T47D (cell line): ENCODE data around the gene PSMD6.

Source experiments
- DNase-seq, 2 experiments: peaks; one replicate each; pipeline versions ENCODE4 v3.0.0 to v3.0.0-alpha.2; 2011 to 2012; ENCODE audit warnings: low read depth in 1 of 2, low spot score in 1 of 2
- JUND ChIP-seq: IDR thresholded peaks from 2 replicates; pipeline ENCODE4 v1.6.1; 2012; ENCODE audit warnings: low read depth
- in situ Hi-C: cut with HindIII; loops from 2 replicates; pipeline ENCODE4 v1.10.0; 2016; ENCODE audit warnings: low sequenced_read_pairs, low pct_unique_long_range_greater_than_20kb

The PSMD6 gene

DNA sequence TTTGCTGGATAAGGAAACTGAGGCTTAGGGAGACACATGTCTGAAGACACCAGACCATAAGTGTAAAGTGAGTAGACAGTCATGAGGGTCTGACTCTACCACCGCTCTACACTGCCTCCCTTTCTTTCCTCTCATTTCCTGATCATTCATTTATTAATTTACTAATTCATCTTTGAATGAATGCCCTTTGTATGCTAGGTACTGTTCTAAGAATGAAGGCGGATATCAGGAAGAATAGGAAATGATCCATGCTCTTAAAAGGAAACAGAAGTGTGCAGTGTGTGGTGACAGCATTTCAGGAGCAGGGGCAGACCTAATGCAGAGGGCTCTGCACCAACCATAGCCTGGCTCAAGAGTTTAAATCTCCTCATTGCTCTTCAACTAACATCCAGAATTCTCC lies 31.8 kb upstream of the PSMD6 start:
- DNase-seq, result no peak
- no peak for TF ChIP-seq JUND
- in situ Hi-C loops, result no loop called here

DNA sequence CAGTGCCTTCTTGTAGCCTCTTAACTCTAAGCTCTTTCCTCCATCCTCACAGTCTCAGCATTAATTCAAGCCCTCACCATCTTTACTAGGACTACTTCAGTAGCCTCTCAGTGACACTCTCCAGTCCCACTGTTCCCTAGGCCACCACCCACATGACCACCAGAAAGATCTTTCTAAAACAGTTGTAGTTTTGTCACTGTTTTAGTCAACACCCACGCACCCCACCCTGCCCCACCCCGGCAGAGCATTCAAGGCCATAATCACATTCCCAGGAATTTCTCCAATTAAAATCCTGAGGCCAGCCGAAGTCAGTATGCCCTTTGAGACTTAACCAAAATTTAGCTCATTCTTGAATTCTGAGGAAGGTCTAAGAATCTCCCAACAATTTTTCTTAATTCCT lies 31.2 kb upstream of the PSMD6 start:
- in situ Hi-C loops, result no loop called here
- TF ChIP-seq JUND, result no peak
- no peak for DNase-seq

DNA sequence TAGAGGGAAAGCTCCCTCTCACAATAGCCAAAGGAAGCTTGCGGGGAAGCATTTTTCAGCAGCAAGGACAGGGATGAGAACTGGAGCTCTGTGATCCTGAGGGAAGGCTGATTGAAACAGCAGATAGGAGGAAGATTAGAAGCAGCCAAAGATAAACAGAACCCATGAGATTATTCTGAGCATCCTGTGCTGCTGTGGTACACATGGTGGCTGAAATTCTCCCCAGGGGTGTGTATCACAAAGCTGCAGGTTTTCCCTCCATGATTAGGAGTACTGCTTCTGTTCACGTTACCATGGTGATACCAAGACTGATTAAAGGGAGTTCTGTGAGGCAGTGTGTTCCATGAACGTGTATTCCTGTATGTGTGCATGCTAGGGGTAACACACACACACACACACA lies 30.3 kb upstream of the PSMD6 start:
- in situ Hi-C loops, result no loop called here
- no peak for DNase-seq
- TF ChIP-seq JUND, result no peak

DNA sequence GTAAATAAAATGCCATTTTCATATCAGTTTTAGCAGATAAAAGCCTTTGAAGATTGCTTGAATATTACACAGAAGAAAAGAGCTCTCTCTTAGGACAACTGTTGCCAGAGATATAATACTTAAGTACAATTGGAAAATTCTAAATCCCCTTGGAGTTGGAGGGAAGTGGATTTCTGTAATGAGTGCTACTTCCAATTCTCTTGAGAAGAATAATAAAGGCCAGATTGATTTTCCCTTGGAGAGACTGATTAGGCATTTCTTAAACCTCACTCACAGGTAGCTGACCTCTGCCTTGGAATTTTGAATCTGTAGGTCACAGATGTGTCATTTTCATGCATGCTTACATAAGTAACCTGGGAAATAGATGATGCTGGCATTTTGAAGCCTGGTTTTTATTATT lies 29.8 kb upstream of the PSMD6 start:
- TF ChIP-seq JUND, result no peak
- no peak for DNase-seq
- in situ Hi-C loops, result no loop called here

DNA sequence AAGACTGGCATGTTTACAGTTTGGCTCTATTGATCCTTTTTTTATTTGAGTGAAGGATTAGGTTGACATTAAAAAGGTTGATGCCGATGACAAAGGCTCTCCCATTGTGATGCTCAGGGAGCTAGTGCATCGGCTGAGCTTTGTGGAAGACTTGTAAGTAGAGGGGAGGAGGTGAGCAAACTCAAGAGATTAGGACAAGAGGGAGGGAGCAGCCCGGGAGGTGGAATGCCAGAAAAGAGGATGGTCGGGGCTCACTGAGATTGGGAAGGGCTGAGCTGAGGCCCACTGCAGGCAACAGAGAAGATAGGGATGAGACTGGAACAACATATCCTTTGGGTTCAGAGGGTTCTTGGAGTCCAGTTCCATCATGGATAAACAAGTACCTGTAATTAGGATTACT lies 26.5 kb upstream of the PSMD6 start:
- DNase-seq, result no peak
- in situ Hi-C loops, result no loop called here
- TF ChIP-seq JUND, result no peak

DNA sequence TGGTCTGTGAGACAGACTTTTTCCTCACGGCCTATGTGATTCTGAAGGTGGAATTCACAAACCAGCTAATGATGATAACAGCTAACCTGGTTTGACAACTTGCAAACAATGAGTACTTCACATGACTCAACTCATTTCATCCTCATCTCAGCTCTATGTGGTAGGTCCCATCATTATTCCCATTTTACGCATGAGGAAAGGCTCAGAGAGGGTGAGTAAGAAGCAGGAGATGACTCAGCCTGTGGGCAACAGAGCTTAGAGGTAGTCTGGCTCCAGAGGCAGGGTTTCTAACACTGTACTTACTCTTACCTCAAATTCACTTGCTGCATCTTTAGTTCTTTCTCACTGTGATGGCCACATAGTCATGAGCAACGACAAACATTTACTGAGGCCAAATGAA lies 25.8 kb upstream of the PSMD6 start:
- no peak for DNase-seq
- TF ChIP-seq JUND, result no peak
- in situ Hi-C loops, result no loop called here

DNA sequence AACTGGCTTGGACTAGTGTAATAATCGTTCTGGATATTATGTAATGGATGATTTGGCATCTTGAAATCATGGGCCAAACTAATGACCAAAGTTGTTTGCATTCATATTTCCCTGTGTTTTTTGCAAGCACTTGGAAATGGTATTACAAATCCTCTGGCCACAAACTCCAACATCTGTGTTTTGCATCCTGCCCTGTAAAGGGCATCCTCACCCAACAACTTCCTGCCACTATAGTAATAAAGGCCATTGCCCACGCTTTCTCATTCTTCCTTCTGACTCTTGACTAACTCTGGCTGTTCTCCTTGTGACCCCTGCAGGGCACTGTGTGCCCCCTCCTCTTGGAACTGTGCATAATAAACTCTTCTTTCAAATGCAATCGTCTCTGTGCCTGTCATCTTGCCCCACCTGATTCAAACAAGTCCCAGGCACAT lies 25.4 kb upstream of the PSMD6 start:
- DNase-seq, result no peak
- TF ChIP-seq JUND, result no peak
- in situ Hi-C loops, result no loop called here

DNA sequence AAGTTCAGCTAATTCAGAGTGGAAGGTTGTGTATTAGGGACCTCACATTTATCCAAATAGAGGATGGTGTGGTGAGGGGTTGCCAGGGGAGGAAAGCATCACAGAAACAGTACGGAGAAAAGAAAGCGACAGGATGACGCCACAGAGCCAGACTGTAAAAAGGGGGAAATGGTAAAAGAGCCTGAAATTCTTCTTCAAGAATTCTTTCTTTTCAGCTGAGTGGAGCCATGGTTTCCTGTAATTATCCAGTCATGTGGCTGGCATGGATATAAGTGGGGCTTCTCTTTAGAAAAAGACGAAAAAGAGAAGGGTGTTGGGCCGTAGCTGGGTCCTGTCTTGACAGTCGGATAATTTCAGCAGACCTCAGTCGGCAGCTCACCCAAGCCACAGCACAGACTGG lies 24.5 kb upstream of the PSMD6 start:
- in situ Hi-C loops, result no loop called here
- TF ChIP-seq JUND, result no peak
- DNase-seq, result no peak

DNA sequence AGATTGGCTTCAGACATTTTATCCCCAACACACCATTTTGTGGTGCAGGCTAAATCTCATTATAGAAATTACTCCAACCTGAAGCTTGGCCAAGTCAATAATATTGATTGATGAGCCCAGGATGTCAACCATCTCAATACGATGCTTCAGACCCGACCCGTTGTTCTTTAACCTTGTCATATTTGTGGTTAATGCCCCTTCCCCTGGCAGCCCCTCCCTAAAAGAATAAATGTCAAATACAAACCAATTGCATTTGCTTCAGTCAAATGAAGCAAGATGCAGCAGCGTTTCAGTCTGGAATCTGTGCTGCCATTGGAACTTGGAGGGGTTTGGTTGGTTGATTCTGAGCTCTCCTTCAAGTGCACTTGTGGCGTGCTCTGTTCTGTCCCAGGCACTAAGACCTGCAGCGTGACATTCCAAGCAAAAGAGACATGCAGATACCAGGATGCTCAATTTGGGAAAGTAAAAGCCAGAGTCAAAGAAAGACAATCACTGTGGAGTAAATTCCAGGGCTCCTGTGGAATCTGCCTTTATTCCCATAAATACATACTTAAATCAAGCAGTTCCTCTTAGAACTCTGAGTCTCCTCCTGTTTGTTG lies 23.8 kb upstream of the PSMD6 start:
- TF ChIP-seq JUND, result no peak
- no peak for DNase-seq
- in situ Hi-C loops, result no loop called here

DNA sequence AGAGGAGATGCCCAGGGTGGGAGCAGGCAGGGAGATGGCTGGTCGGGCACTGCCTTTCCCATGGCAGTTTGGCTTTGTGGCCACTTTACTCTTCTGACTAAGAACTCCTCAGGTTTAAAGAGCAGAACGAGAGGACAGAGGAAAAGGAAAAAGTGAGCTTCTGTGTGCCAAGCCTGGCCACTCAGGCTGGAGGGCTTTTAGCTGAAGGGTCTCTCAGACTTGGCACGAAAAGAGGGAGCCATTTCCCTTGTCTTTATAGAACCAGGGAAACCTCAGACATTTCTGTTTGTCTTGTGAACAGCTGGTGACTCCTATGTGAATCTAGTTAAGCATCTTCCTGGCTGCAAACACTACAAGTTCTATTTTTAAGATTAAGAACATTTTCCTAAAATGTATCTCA lies 23.3 kb upstream of the PSMD6 start:
- no peak for DNase-seq
- no peak for TF ChIP-seq JUND
- in situ Hi-C loops, result no loop called here

DNA sequence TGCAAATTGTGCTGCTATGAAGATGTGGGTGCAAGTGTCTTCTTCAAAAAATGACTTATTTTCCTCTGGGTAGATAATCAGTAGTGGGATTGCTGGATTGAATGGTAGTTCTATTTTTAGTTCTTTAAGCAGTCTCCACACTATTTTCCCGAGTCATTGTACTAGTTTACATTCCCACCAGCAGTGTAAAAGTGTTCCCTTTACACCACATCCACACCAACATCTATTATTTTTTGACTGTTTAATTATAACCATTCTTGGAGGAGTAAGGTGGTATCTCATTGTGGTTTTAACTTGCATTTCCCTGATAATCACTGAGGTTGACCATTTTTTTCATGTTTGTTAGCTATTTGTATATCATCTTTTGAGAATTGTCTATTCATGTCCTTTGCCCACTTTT lies 19.7 kb upstream of the PSMD6 start:
- in situ Hi-C loops, result no loop called here

DNA sequence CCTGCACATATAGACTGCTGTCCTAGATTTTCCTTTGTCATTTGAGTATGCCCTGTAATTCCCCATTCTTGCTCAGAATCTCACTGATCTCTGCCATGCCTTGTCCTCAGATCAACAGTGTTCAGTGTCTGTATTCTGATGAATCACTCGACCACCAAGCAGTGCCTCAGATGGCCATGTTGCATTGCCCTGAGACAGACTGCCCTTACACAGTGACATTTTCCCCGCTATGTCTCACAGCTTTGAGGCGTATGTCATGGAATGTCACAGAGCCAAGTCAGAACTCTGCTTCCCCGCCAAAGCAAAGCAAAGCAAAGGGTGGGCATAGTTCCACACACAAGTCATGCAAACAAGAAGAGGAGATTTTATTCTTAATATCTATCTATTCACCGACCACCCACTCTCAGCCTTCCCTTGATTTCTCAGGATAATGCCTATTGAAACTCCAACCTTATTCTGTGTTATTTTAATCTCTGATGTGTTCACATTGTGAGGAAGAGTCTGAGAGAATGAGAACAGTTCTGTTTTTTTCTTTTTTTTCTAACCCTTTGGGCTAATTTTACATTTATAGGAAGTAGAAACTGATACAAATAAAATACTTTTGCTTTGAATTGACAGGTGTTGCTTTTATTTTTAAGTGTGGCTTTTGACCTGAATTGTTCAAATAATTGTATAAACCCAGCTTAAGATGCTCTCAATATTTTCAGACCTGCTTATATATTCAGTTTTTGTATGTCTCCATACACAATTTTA lies 16.9 kb upstream of the PSMD6 start:
- no peak for TF ChIP-seq JUND
- in situ Hi-C loops, result no loop called here
- DNase-seq, result no peak

More for the DNA sequence above, 19.7 kb upstream of the PSMD6 start:
- no peak for DNase-seq
- no peak for TF ChIP-seq JUND

DNA sequence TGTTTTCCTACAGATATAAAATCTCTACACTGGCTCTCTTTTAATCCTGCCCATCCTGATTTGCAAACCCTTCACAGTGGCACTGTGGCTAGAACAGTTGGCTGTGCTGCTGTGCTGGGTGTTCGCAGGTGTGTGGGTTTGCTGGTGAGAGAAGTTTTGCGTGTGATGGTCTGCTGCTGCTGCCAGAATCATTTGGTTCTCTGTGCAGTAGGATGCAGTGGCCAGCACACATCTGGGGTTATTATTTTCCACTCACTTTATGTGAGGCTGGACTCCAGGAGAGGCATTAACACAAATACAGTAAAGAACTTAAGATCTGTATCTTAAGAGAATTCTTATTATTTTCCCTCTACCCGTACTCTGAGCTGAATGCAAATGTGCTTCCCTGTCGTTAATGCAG lies 16.0 kb upstream of the PSMD6 start:
- TF ChIP-seq JUND, result no peak
- in situ Hi-C loops, result no loop called here
- no peak for DNase-seq
